Activated T-cell treated with anti-CD3 and anti-CD28 coated beads, Interleukin-2, amount 50 U/mL, for 24 hours (primary cell): ENCODE results near the gene APOL2.
"Not testable (repeated sequence)": the region's sequence is repeated elsewhere in the genome, so short reads cannot be mapped to it uniquely, and the experiment has no call there.

Source experiments
- DNase-seq: peaks from one replicate; pipeline ENCODE4 v3.0.0-alpha.2; 2020
- H3K27ac Mint-ChIP-seq: 2 replicates; pipeline ENCODE4 v1.8.0; 2020; ENCODE audit warnings: mild to moderate bottlenecking, mixed read lengths
- H3K27me3 Mint-ChIP-seq: 2 replicates; pipeline ENCODE4 v1.8.0; 2020; ENCODE audit warnings: mixed read lengths
- H3K36me3 Mint-ChIP-seq: 2 replicates; pipeline ENCODE4 v1.8.0; 2020; ENCODE audit warnings: low read depth, mixed read lengths
- H3K4me1 Mint-ChIP-seq: 2 replicates; pipeline ENCODE4 v1.8.0; 2020; ENCODE audit warnings: low read depth, mixed read lengths
- H3K4me3 Mint-ChIP-seq: 2 replicates; pipeline ENCODE4 v1.8.0; 2020; ENCODE audit warnings: mild to moderate bottlenecking, moderate library complexity, mixed read lengths
- H3K9me3 Mint-ChIP-seq: 2 replicates; pipeline ENCODE4 v1.8.0; 2020; ENCODE audit warnings: mixed read lengths

The APOL2 gene

DNA sequence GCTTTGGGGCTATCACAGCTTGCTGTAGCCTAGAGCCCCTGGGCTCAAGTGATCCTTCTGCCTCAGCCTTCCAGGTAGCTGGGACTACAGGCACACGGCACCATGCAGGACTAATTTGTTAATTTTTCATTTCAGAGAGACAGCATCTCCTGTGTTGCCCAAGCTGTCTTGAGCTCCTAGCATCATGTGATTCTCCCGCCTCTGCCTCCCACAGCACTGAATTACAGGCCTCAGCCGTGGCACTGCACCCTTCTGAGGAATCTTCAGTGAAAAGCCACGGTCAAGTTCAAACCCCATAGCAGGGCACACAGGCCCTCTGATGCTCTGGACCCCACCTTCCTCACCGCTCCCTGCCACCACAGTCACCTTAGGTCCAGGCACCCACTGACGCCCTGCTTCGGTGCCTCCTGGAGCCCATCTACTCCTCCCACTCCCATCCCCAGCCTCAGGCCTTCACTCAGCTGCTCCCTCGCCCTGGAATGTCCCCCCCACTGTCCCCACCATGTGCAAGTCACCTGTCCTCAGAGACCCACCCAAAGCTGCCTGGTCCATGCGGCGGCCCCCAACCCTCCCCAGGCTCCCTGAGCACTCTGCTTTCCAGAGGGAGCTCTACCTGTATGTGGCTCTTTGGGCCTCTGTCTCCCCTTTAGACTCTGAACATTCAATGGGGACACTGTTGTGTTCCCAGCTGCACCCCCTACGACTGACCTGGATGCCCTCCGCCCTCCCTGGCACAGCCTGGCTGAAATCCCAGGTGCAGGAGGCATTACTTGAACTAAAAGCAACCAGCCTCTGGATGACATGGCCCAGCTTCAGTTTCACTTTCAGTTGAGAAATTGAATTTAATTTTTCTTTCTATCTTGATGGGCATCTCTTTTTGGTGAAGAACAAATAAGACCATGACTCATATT is 1.6 kb downstream of the APOL2 start:
- Mint-ChIP-seq H3K27ac (peak overlapping the region; percentile 99), H3K9me3 (peaks cover 4% of the 10 kb centered on the region), H3K4me3 (peak overlapping the region; percentile 96), H3K4me1 (peaks cover 64% of the 10 kb centered on the region), H3K36me3 (peaks cover 68% of the 10 kb centered on the region), H3K27me3 (no peaks in the 10 kb centered on the region)
- peak; percentile 51 for DNase-seq

GRCh38 chr22:36236388-36237319 is 2.7 kb downstream of the APOL2 start:
- peaks cover 66% of the 10 kb centered on the region for H3K4me1 Mint-ChIP-seq
- peak overlapping the region; percentile 99 for H3K27ac Mint-ChIP-seq
- no peak for DNase-seq
- peaks cover 78% of the 10 kb centered on the region for H3K36me3 Mint-ChIP-seq
- H3K4me3 Mint-ChIP-seq: peak overlapping the region; percentile 96
- no peaks in the 10 kb centered on the region for H3K9me3 Mint-ChIP-seq
- no peaks in the 10 kb centered on the region for H3K27me3 Mint-ChIP-seq

DNA sequence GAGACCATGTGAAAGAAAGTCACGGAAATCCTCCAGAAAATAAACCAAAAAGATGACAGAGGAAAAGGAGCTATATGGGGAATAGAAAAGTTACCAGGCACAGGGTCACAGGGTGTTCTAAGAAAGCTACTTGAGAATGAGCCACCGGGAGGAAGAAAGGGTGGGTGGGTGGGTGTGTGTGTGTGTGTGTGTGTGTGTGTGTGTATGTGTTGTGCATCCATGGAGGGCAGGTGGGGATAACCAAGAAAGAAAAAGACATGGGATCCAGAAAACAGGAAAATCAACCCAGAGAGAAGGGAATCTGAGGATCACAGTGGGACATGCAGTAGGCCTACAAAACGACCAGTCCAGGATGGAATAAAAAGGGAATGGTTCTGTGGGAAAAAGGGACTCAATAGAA is 3.7 kb downstream of the APOL2 start:
- H3K9me3 Mint-ChIP-seq: no peaks in the 10 kb centered on the region
- H3K27ac Mint-ChIP-seq: peak overlapping the region; percentile 30
- H3K4me3 Mint-ChIP-seq: peak overlapping the region; percentile 96
- H3K4me1 Mint-ChIP-seq: peaks cover 70% of the 10 kb centered on the region
- peaks cover 89% of the 10 kb centered on the region for H3K36me3 Mint-ChIP-seq
- no peaks in the 10 kb centered on the region for H3K27me3 Mint-ChIP-seq
- DNase-seq: no peak

DNA sequence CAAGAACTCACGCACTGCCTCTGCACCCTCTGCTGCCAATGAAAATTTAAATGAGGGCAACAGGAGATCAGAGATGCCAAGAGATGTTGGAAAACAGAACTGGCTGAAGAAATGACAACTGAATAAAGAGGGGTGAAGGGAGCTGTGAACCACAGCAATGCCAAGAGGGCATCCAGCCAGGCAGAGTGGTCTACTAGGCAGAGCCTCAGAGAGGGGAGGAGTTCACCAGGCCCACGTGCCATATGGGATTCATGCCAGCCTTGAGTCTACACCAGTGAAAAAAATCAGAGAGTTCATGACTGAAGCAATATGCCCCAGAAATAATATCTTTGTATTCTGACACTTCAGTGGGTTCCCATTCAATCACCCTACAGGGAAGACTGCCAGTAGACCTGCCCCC is 4.4 kb downstream of the APOL2 start:
- peaks cover 95% of the 10 kb centered on the region for H3K36me3 Mint-ChIP-seq
- peaks cover 64% of the 10 kb centered on the region for H3K4me1 Mint-ChIP-seq
- peak overlapping the region; percentile 96 for H3K4me3 Mint-ChIP-seq
- no peaks in the 10 kb centered on the region for H3K27me3 Mint-ChIP-seq
- H3K9me3 Mint-ChIP-seq: no peaks in the 10 kb centered on the region
- peak overlapping the region; percentile 50 for H3K27ac Mint-ChIP-seq
- DNase-seq: no peak

- H3K27me3 Mint-ChIP-seq: no peaks in the 10 kb centered on the region
- H3K4me1 Mint-ChIP-seq: peaks cover 59% of the 10 kb centered on the region
- H3K27ac Mint-ChIP-seq: peak overlapping the region; percentile 50
- H3K36me3 Mint-ChIP-seq: peaks cover 100% of the 10 kb centered on the region
- H3K4me3 Mint-ChIP-seq: no peak overlapping the region
- H3K9me3 Mint-ChIP-seq: no peaks in the 10 kb centered on the region
- DNase-seq: no peak
Observed at GRCh38 chr22:36234213-36234612, 5.1 kb downstream of the APOL2 start.

GRCh38 chr22:36233796-36234195 is 5.5 kb downstream of the APOL2 start:
- Mint-ChIP-seq H3K9me3 (no peaks in the 10 kb centered on the region), H3K27ac (peak overlapping the region; percentile 50), H3K4me1 (peaks cover 59% of the 10 kb centered on the region), H3K4me3 (no peak overlapping the region), H3K27me3 (no peaks in the 10 kb centered on the region), H3K36me3 (peaks cover 100% of the 10 kb centered on the region)
- no peak for DNase-seq

DNA sequence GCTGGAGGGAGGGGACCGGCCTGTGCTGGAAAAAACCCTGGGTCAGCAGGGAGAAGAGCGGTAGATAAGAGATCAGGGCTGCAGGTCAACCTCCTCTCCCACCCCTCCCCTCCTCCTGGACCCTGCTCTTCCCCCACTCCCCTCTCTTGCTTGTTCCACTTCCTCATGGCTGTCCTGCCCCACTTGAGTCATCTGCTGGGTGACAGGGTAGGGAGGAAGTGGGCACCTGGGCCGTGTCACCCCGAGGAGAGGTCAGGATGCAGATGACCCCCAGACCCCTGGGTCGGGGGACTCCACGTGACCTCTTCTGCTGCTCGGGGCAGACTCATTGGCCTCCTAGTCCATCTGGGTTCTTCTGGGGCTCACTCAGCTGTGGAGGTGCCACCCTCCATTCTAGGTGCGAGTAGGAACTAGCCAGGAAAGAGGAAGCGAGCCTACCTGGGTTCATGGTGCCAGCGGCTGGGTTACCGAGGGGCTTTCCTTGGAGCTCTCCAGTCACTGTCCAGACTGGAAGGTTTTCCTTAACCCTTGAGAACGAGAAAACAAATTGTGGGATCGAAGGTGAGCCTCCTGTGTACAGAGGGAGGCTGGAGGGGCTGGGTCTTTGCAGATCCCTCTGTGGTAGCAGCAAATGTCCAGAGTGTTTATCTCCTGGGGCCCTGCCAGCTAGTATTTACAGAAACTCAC is 6.5 kb downstream of the APOL2 start:
- Mint-ChIP-seq H3K4me3 (no peak overlapping the region), H3K9me3 (no peaks in the 10 kb centered on the region), H3K27ac (peak overlapping the region; percentile 31), H3K36me3 (peaks cover 100% of the 10 kb centered on the region), H3K4me1 (peaks cover 53% of the 10 kb centered on the region), H3K27me3 (no peaks in the 10 kb centered on the region)
- DNase-seq: no peak

DNA sequence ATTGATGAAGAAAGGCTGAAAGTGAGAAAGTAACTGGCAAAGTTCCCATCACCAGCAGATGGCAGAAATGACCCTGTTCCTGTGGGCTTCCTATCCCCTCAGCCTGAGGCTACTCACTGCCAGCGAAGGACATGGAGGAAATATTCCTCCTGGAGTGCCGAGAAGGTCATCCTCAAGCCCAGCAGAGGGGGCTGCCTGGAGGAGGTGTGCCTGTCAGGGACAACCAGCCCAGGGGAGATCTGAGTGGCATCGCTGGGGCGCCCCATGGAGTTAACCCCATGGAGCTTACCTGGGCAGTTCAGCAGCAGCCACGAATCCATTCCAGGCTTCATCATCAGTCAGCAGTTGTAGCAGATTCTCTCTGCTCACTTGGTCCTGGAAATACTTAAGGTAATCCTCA is 8.3 kb downstream of the APOL2 start:
- not testable (repeated sequence) for H3K9me3 Mint-ChIP-seq, H3K27me3 Mint-ChIP-seq, H3K4me3 Mint-ChIP-seq, DNase-seq
- H3K4me1 Mint-ChIP-seq: peaks cover 35% of the 10 kb centered on the region
- peak overlapping the region; percentile 50 for H3K27ac Mint-ChIP-seq
- H3K36me3 Mint-ChIP-seq: peaks cover 99% of the 10 kb centered on the region

DNA sequence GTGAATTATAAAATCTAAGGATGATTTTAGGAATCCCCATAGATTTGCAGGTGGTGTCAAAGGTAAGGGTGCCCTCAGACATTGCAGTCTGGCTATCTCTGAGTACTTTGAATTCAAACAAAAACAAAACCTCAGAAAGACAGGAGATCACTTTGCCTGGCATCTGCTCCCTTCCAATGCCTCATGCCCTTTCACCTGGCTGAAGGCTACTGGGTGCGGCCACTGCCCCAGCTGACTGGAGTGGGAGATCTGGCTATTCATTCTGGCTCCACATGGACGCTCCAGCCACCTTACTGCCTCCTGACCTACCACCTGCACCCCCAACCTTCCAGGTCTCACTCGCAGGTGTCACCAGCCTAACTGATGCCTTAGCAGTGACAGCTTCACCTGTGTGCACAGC is 9.7 kb downstream of the APOL2 start:
- not testable (repeated sequence) for H3K9me3 Mint-ChIP-seq, H3K27me3 Mint-ChIP-seq, H3K4me3 Mint-ChIP-seq, H3K27ac Mint-ChIP-seq, DNase-seq
- H3K36me3 Mint-ChIP-seq: peaks cover 95% of the 10 kb centered on the region
- H3K4me1 Mint-ChIP-seq: peaks cover 21% of the 10 kb centered on the region

DNA sequence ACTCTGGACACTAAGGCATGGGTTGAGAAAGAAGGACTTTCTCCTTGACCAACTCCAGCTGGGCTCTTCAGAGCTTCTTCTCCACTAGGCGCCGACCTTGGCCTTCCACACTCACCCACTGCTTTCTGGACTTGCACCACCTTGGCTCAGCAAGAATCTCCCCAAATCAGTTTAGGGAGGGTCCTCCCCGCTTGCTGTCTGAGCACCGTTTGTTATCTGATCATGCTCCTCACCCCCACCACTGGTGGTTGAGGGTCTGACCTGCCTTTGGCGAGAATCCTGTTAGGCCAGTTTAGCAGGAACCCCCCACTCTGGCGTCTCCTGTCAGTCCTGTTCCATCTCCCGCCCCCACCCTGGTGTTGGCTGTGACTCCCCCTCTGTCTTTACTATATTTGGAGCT is 10.4 kb downstream of the APOL2 start:
- Mint-ChIP-seq H3K36me3 (peaks cover 88% of the 10 kb centered on the region), H3K4me1 (peaks cover 20% of the 10 kb centered on the region), H3K27me3 (no peaks in the 10 kb centered on the region), H3K27ac (peak overlapping the region; percentile 48), H3K9me3 (no peaks in the 10 kb centered on the region), H3K4me3 (no peak overlapping the region)
- DNase-seq: no peak

DNA sequence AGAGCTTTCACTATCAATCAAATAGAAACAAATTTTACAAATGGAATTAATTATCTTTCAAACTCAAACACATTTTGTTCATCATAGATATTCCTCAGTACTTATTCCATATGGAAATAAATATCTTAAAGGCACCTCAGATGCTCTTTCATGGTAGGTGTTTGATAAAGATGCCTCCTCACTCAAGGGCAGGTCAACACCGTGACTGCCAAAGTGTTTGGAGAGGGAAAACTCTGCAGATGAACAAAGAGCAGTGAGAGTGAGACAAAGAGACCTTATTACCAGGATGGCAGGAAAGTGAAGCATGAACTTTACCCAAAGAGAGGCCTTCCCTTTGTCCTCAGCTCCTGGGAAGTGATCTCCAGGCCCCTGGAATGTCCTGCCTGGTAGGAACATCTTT is 11.0 kb downstream of the APOL2 start:
- peaks cover 16% of the 10 kb centered on the region for H3K4me1 Mint-ChIP-seq
- H3K9me3 Mint-ChIP-seq, H3K4me3 Mint-ChIP-seq, DNase-seq, H3K27me3 Mint-ChIP-seq: not testable (repeated sequence)
- H3K27ac Mint-ChIP-seq: peak overlapping the region; percentile 48
- H3K36me3 Mint-ChIP-seq: peaks cover 82% of the 10 kb centered on the region

GRCh38 chr22:36227806-36228205 is 11.5 kb downstream of the APOL2 start:
- no peak for DNase-seq
- H3K4me1 Mint-ChIP-seq: peaks cover 14% of the 10 kb centered on the region
- no peak overlapping the region for H3K4me3 Mint-ChIP-seq
- H3K36me3 Mint-ChIP-seq: peaks cover 76% of the 10 kb centered on the region
- no peaks in the 10 kb centered on the region for H3K27me3 Mint-ChIP-seq
- no peak overlapping the region for H3K27ac Mint-ChIP-seq
- no peaks in the 10 kb centered on the region for H3K9me3 Mint-ChIP-seq

- Mint-ChIP-seq H3K27ac (no peak overlapping the region), H3K4me3 (no peak overlapping the region), H3K36me3 (peaks cover 72% of the 10 kb centered on the region), H3K9me3 (no peaks in the 10 kb centered on the region), H3K27me3 (no peaks in the 10 kb centered on the region), H3K4me1 (peaks cover 14% of the 10 kb centered on the region)
- no peak for DNase-seq
Observed at GRCh38 chr22:36227396-36227795, 11.9 kb downstream of the APOL2 start.

DNA sequence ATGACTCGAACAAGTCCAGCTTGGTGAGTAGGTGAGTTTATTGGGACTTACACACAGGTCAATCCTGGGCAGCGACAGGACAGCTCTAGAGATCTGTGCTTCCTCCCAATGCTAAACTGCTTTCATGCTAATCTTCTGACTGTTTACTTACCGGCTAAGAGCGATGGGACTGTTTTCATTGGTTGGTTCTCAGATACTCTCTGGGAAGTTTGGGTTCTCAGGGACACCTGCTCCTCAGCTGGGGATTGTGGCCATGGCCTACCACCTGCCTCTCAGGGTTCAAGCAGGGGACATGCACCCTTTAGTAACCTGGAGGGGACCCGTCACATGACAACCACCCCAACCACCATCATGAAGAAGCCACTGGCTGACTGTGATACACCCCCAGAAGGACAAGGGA is 13.1 kb downstream of the APOL2 start:
- no peak overlapping the region for H3K27ac Mint-ChIP-seq
- H3K4me1 Mint-ChIP-seq: peaks cover 15% of the 10 kb centered on the region
- no peak for DNase-seq
- peaks cover 60% of the 10 kb centered on the region for H3K36me3 Mint-ChIP-seq
- H3K27me3 Mint-ChIP-seq: no peaks in the 10 kb centered on the region
- no peak overlapping the region for H3K4me3 Mint-ChIP-seq
- no peaks in the 10 kb centered on the region for H3K9me3 Mint-ChIP-seq
